HFF-Myc (cell line): ENCODE results near the gene SH3BP5.

Experiments
- DNase-seq: peaks from one replicate; pipeline ENCODE4 v3.0.0-alpha.2; 2011; ENCODE audit warnings: low read depth; ENCODE audit errors: extremely low read depth
- H3K4me3 ChIP-seq: replicated peaks from 2 replicates; pipeline ENCODE4 v1.5.1; 2011; ENCODE audit warnings: low read depth, mild to moderate bottlenecking, control low read depth, low read length
- CTCF ChIP-seq: IDR thresholded peaks from 2 replicates; pipeline ENCODE4 v1.5.1; 2012; ENCODE audit warnings: mild to moderate bottlenecking, low read depth, low read length, control low read depth; ENCODE audit errors: missing control alignments

The SH3BP5 gene

DNA sequence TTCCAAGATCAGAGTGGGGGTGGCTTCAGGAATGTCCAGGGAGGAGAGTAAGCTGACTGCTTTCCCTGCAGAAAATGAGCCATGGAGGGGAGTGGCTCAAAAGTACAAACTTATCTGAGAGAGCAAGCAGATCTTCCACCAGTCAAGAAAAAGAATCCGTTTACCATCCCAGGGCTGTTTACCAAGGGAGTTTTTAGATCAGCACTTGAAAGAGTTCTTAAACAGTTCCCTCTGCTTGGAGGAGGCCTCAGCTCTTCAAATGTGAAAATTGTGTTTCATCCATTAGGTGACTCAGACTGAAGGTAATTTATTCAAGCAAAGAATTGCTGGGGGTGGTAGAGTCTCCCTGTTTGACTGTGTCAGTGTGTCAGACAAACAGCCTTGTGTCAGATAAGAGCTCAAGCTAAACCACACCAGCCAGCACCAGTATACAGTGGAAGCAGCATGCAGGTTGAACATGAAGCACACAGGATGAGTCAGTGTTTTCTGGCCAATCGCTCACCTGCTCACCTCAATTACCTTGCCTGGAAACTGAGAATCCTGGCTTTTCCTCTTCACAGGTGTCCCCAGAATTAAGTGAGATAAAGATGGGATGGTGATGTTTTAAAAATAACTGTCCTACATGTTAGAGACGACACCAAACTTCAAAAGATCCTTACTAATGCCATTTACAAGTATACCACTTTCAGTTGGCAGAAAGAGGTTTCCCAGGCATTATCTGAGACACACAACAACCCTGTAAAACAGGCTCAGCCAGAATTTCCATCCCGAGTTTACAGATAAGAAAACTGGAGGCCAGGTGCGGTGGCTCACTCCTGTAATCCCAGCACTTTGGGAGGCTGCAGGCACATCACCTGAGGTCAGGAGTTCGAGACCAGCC, 21.7 kb downstream of the SH3BP5 start:
- no peak for TF ChIP-seq CTCF
- no peak overlapping the region for H3K4me3 ChIP-seq
- no peak for DNase-seq

GRCh38 chr3:15309662-15310335, 22.6 kb downstream of the SH3BP5 start:
- DNase-seq = no peak
- H3K4me3 ChIP-seq = no peak overlapping the region
- no peak for TF ChIP-seq CTCF

DNA sequence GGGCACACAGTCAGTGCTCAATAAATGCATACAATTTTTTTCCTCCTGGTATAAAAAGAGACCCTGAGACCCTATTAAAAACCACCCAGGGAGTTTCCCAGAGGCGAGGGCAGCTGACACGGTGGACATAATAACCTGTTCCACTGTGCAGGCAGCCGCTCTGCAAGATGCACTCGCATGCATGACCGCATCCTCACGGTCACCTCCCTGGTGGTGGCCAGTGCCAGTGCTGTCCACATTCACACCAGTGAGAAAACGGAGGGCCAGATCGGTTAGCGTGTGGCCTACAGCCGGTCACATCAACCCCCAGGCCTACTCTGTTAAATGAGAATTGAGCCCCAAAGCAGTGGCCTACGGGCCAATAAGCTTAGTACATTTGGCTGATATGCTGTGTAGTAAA, 24.8 kb downstream of the SH3BP5 start:
- no peak for TF ChIP-seq CTCF
- no peak for DNase-seq
- no peak overlapping the region for H3K4me3 ChIP-seq

GRCh38 chr3:15306979-15307359, 25.4 kb downstream of the SH3BP5 start:
- TF ChIP-seq CTCF = no peak
- DNase-seq = no peak
- no peak overlapping the region for H3K4me3 ChIP-seq

- TF ChIP-seq CTCF = peak; percentile 42
- no peak overlapping the region for H3K4me3 ChIP-seq
- DNase-seq = no peak
Observed at GRCh38 chr3:15305359-15305844, 27.0 kb downstream of the SH3BP5 start.

DNA sequence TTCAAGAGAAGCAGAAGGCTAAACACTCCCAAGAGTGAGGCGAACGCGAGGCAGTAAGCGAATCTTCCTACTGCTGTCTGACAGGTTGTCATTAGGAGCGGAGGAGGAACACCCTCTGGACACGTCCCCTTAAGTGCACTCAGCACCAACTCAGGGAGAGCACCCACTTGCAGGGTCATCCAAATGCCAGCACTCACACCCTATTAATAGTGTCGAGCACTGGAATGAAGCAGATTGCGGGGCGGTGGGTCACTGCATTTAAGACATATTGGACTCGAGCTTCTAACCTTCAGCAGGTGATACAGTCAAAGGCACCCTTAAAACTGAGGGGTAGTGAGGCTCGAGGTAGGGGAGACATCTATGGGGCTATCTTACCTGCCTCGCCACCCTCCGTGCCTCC, 28.7 kb downstream of the SH3BP5 start:
- no peak for DNase-seq
- no peak for TF ChIP-seq CTCF
- no peak overlapping the region for H3K4me3 ChIP-seq
